ENCODE measurements around the gene KIF18A. TPM values are rescaled to one million over a fixed set of nuclear protein-coding genes. Genes with fewer than 3 reads are reported as not detected.

The KIF18A gene
- total and polyA plus RNA-seq, 9 of the 15 experiments (the other 6 are each of a cell fraction or from before 2014, with no cell fraction given), result 15.1 to 36.1 (median 24.3) TPM

- TF ChIP-seq TSC22D4 (tag; IDR thresholded peaks at IDR 0.05), result no peak
- no peak for TF ChIP-seq CXXC5 (CRISPR knock-in tag; IDR thresholded peaks at IDR 0.05)
These were observed 109.4 kb downstream of the KIF18A start (continued) for GRCh38 chr11:27998552-27998951.

GRCh38 chr11:27997344-27997743, 110.6 kb downstream of the KIF18A start:
- Histone ChIP-seq H3K27me3 (ENCODE audit: control insufficient read depth in 2 of 2, insufficient read depth in 2 of 2, low read length in 2 of 2) (no peaks in the 10 kb centered on the region), H3K9me1 (ENCODE audit: control insufficient read depth, insufficient read depth, low read length) (no peaks in the 10 kb centered on the region), H2AFZ (ENCODE audit: low read depth, low read length) (no peak overlapping the region), H3K36me3 (ENCODE audit: control insufficient read depth, insufficient read depth, low read length) (no peaks in the 10 kb centered on the region), H3K9ac (ENCODE audit: insufficient read depth in 1 of 2, low read depth in 2 of 2, low read length in 2 of 2) (no peak overlapping the region), H4K20me1 (replicated peaks; ENCODE audit: control insufficient read depth, insufficient read depth, low read length) (no peaks in the 10 kb centered on the region), H3K9me3 (replicated peaks; ENCODE audit: control insufficient read depth, insufficient read depth, low read depth, low read length) (no peaks in the 10 kb centered on the region), H3K4me2 (ENCODE audit: insufficient read depth, low read length) (no peak overlapping the region), H3K4me1 (replicated peaks in 1 of 2; ENCODE audit: control insufficient read depth in 2 of 2, insufficient read depth in 2 of 2, low read length in 2 of 2) (no peaks in the 10 kb centered on the region), H3K4me3 (no peak overlapping the region), H3K79me2 (ENCODE audit: control insufficient read depth, insufficient read depth, low read length) (no peaks in the 10 kb centered on the region), H3K27ac (ENCODE audit: extremely low read depth, low read depth, low read length) (no peak overlapping the region)
- POLR2A ChIA-PET, result no interaction called here
- BruUV-seq (replicated peaks), result no TSS peak
- DNase-seq (ENCODE audit: extremely low read depth in 1 of 4, low spot score in 3 of 4), result no peak
- WGBS (ENCODE audit: insufficient coverage, low coverage, missing lambda C conversion rate), result 55% methylated on average over 2 of the region's 2 CpGs
- 0 out of 2 replicates have a peak, but pooled peaks have one; percentile 30 for TF ChIP-seq CEBPB (tag; IDR thresholded peaks at IDR 0.05)
- TF ChIP-seq E2F3 (CRISPR knock-in tag; IDR thresholded peaks at IDR 0.05), result no peak
- ATAC-seq, result no peak
- no peak for FAIRE-seq
- in situ Hi-C loops (cut with MboI), result no loop called here
- CTCF ChIA-PET (ENCODE audit: low intra/inter-chr PET ratio), result no interaction called here
- intact Hi-C loops (cut with micrococcal nuclease), result no loop called here

GRCh38 chr11:27996066-27996465, 111.9 kb downstream of the KIF18A start:
- ChIA-PET POLR2A (no interaction called here), CTCF (ENCODE audit: low intra/inter-chr PET ratio) (no interaction called here)
- ATAC-seq (no peak), FAIRE-seq (no peak), DNase-seq (ENCODE audit: extremely low read depth in 1 of 4, low spot score in 3 of 4) (no peak)
- intact Hi-C loops (cut with micrococcal nuclease) (no loop called here), in situ Hi-C loops (cut with MboI) (no loop called here)
- no peak overlapping the region for H3K4me2 ChIP-seq (ENCODE audit: insufficient read depth, low read length)
- H3K4me1 ChIP-seq (replicated peaks in 1 of 2; ENCODE audit: control insufficient read depth in 2 of 2, insufficient read depth in 2 of 2, low read length in 2 of 2), result no peaks in the 10 kb centered on the region
- H3K27ac ChIP-seq (ENCODE audit: extremely low read depth, low read depth, low read length), result no peak overlapping the region
- no peaks in the 10 kb centered on the region for H3K79me2 ChIP-seq (ENCODE audit: control insufficient read depth, insufficient read depth, low read length)
- no peak overlapping the region for H3K9ac ChIP-seq (ENCODE audit: insufficient read depth in 1 of 2, low read depth in 2 of 2, low read length in 2 of 2)
- no peaks in the 10 kb centered on the region for H3K9me3 ChIP-seq (replicated peaks; ENCODE audit: control insufficient read depth, insufficient read depth, low read depth, low read length)
- H4K20me1 ChIP-seq (replicated peaks; ENCODE audit: control insufficient read depth, insufficient read depth, low read length), result no peaks in the 10 kb centered on the region
- WGBS (ENCODE audit: insufficient coverage, low coverage, missing lambda C conversion rate), result 0% methylated on average over 2 of the region's 2 CpGs
- H2AFZ ChIP-seq (ENCODE audit: low read depth, low read length), result no peak overlapping the region
- no peaks in the 10 kb centered on the region for H3K36me3 ChIP-seq (ENCODE audit: control insufficient read depth, insufficient read depth, low read length)
- H3K4me3 ChIP-seq, result no peak overlapping the region
- no TSS peak for BruUV-seq (replicated peaks)
- H3K9me1 ChIP-seq (ENCODE audit: control insufficient read depth, insufficient read depth, low read length), result no peaks in the 10 kb centered on the region
- no peaks in the 10 kb centered on the region for H3K27me3 ChIP-seq (ENCODE audit: control insufficient read depth in 2 of 2, insufficient read depth in 2 of 2, low read length in 2 of 2)
- TF ChIP-seq KHSRP (IDR thresholded peaks at IDR 0.05), result no peak
- no peak for TF ChIP-seq ZNF77 (CRISPR knock-in tag; IDR thresholded peaks at IDR 0.05)
- no peak for TF ChIP-seq FOS (IDR thresholded peaks at IDR 0.05; ENCODE audit: extremely low read depth, insufficient read length)
- no peak for TF ChIP-seq ELK1 (CRISPR knock-in tag; IDR thresholded peaks at IDR 0.05)

All from K562 (cell line).